NCI-H187 (cell line): ENCODE results near the gene MYF5.

Experiments used
- DNase-seq, 2 experiments: peaks; one replicate each; lab custom pipeline; 2025; lab: John Stamatoyannopoulos, UW

The MYF5 gene

GRCh38 chr12:80766210-80766609 is 49.5 kb downstream of the MYF5 start:
- DNase-seq, result no peak

GRCh38 chr12:80766897-80767296 is 50.2 kb downstream of the MYF5 start:
- DNase-seq, result no peak
